HL-60/S4 (cell line): ENCODE data around the gene PKNOX2.

Source experiments
- in situ Hi-C: fragments of 300-500 bp; cut with MboI; formaldehyde crosslinking; loops from 2 replicates; pipeline ENCODE4 v1.14.3; 2022; ENCODE audit warnings: low sequenced_read_pairs

PKNOX2 gene

DNA sequence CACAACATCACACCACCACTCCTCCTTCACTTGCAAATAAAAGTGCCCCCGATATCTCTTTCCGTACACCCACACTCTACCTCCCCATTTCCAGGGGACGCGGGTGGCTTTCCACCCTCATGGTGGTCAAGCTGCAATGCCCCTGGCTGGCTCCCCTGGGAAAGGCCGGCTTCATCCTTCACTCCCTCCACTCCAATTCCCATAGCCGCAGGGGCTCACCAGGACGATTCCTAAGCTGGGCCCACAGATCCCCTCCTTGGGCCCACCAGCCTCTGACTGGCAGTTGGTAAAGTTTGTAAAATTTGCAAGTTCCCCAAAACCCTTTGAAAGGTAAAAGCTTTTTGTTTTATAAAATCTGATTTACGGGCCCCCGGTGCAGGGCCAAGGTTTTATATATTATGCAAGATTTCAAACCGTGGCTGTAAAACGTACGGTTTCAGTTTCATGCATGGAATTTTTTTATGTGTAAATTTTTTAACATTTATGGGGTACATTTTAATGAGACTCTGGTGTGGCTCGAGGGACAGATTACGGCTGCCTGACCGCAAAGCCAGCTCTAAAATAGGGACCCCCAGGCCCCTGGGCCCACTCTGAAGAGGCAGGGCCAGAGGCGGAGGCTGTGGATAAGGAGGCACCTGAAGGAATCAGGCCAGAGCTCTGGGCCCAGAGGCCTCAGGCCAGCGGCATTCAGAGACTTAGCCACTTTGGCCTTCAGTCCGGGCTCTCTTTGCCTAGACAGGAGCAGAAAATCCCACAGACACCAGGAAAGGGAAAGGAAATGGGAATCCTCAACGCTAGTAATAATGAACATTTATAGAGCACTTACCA is 225.0 kb downstream of the PKNOX2 start:
- in situ Hi-C loops, result no loop called here

DNA sequence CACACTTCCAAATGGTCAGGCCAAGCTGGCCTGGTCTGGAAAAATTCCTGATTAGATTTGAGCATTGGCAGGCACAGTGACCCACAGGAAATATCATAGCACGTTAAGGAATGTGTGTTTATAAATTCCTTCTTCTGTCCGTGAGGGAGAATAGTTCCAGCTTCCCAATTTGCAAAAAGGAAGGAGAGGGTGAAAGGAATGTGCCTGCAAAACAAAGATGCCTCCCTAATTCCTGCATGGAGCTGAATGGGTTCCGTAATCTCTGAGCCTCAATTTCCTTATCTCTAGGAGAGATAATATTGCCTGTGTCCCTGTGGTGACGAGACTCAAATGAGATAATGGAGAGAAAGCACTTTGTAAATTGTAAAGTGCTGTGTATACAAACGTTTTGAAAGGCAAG is 226.4 kb downstream of the PKNOX2 start:
- in situ Hi-C loops, result no loop called here

DNA sequence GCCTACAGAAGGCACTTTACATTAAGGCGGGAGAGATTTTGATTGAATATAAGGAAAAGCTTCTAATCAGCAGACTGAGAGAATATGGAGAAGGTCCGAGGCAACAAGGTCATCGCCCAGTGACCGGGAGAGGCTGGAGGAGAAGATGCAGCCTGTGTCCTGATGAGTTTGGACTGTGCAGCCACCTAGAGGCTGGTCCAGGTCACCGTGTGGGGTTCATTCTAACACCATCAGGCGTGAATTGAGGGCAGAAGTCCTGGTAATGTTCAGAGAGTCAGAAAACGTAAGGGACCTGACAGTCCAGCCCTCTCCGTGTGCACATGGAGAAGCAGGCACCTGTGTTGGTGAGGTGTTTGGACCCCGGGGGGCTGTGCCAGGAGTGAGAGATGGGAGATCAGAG is 228.8 kb downstream of the PKNOX2 start:
- in situ Hi-C loops, result no loop called here

DNA sequence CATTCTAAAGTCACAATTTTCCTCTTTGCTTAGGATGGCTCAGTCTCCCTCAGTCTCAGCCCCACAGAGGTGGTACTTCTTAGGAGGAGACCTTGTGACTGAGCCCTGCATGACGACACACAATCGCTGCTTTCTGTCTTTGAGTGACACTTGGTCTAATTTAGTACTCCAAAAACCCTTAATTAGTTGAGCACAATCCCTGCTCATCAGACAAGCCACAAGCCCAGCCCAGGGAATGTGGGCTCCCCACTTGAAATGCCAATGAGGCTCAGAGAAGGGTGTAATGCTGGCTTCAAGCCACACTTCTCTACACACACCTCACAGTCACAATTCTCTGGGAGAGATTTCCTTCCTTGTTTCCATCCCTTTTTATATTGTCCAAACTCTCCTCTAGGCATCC is 229.7 kb downstream of the PKNOX2 start:
- in situ Hi-C loops, result no loop called here

DNA sequence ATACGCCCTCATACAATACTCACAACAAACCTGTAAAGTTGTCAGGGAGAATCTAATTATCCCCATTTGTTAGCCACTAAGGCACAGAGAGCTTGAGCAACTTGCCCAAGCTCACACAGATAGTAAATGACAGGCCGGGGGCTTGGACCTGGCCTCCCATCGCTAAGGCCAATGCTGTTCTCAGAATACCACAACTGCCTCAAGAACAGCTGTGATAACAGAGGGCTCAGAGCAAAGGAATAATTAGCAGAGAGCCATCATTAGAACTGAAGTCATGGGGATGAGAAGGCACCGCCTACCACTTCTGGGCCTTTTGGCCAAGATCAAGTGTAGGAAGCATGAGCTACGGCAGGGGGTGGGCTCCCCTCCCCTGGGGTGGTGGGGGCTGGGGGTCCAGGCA is 232.9 kb downstream of the PKNOX2 start:
- in situ Hi-C loops, result no loop called here

DNA sequence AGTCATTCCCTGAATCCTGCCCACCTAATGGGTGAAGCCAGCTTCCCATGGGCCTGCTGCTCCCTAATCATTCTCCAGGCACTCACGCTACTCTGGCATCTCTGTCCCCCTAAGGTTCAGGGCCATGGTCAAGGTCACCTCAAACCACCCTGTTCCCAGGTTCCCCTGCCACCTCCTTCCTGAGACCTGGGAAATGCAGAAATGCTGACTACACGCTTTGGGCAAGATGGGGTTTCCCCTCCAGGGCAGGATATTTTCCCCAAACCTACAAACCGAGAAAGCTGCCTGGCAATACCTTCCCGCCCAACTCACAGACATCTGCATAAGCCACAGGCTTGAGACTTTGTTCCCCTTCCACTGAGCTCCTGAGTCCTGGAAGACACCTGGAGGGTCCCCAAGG is 233.9 kb downstream of the PKNOX2 start:
- in situ Hi-C loops, result no loop called here

DNA sequence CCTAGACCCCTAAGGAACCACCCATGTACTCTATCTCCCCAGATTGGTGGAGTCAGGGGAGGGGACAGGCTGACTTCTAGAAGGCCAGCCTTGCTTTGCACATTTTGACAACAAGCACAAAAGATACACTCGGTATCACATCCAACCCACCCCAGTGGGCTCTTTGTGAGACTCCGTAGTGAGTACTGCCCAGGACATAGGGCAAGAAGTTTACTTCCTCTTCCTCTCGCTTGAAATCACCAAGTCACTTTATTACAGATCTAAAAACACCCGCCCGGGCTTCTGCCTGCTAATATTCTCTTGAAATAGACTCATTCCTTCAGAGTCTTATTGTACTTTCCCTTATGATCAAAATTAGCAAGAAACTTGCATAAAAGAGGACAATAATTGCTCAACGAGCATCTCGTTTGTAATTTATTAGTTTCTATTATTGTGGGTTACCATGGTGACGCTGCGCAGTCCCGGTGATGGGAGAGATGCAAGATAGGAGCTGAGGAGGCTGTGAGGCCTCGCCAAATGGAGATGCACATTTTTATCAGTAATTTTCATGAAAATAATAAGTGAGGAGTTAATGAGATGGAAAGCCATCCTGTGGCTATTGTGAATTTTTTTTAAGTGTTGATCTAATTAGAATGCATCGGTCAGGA is 234.6 kb downstream of the PKNOX2 start:
- in situ Hi-C loops, result no loop called here

DNA sequence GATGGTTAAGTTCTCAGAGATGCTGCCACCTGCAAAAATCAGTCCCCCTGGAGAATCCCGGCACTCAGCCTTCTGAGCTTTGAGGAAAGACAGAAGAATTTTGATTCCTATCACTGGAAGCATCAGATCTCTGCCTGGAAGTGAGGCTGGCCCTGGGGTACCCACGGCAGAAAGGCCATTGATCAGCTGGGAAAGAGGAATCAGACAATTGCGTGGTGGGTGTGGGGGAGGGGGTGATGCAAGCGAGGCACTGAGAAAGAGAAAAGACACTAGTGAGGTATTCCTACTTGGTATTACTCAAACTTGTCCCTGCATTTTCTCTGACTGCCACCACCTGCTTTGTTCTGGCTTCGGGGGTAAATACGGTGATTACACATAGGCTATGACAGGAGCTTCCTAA is 235.4 kb downstream of the PKNOX2 start:
- in situ Hi-C loops, result no loop called here

DNA sequence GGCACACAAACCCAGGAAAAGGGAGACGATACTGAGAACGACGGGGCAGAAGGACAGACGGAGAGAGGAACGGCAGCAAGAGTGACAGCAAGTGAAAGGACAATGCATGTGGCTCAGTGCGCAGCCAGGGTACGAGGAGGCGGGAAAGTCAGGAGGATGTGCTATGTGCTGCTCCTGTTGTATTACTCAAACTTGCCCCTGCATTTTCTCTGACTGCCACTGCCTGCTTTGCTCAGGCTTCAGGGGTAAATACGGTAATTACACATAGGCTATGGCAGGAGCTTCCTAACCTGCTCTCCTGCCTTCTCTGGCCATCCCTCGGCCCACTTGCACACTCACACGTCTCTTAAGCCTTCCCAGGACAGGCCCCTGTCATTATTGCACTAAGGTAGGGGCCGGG is 236.7 kb downstream of the PKNOX2 start:
- in situ Hi-C loops, result no loop called here

DNA sequence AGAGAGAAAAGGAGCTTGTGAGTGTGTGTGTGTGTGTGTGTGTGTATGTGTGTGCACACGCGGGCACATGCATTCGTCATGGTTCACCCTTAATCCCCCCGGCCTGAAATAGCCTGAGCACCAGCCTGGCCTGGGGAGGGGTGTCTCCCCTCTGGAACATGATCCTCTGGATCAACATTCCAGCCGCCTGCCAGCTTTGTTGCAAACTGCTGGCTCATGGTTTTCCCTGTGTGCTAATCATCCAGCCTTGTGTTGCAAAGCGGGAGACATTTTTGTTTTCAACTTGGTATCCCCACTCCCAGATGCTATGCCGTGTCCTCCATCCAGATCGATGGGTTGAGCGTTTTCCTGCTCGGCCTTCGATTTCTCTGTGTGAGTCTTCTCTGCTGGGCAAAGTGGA is 237.2 kb downstream of the PKNOX2 start:
- in situ Hi-C loops, result no loop called here

DNA sequence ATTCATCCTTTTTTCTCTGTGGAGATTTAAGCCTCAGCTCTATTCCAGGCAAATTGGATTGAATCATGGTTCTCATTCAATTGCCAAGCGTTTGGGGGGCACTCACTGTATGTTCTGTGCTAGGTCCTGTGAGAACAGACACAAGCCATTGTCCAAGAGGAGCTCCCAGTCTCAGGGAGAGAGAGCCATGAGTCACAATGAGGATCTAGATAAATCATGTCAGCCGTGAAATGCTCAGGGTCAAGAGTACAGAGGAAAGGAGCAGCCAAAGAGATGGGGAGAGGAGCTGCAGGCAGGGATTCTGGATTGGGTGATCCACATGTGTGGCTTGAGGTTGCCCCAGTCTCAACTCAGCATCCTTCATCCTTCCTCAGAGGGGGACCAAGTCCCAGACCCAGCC is 237.9 kb downstream of the PKNOX2 start:
- in situ Hi-C loops, result no loop called here

DNA sequence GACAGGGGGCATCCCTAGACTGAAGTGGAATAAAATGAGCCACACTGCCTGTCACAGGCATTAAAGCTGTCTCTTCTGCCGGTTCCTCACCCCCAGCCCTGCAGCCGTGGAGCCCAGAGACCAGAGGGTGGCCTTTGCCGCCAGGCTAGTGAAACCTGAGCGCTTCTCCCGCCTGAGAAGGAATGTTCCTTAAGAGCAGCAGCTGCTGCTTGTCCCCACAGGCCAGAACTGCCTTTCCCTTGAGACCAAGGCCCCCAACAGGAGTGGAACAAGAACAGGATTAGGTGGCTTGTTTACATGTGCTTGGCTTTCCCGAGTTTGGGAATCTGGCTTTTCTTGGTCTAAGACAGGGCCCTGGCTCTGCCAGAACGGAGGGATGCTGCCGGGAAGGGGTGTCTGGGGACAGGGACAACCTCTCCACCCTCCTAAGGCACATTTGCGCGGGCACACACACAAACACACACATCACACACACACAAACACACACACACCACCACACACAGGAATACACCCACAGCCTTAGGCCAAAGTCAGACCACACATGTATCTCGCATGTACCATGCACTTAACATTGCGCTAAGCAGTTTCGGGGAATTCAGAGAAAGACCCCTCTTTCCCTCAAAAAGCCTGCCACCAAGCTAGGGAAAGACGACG is 239.7 kb downstream of the PKNOX2 start:
- in situ Hi-C loops, result no loop called here

DNA sequence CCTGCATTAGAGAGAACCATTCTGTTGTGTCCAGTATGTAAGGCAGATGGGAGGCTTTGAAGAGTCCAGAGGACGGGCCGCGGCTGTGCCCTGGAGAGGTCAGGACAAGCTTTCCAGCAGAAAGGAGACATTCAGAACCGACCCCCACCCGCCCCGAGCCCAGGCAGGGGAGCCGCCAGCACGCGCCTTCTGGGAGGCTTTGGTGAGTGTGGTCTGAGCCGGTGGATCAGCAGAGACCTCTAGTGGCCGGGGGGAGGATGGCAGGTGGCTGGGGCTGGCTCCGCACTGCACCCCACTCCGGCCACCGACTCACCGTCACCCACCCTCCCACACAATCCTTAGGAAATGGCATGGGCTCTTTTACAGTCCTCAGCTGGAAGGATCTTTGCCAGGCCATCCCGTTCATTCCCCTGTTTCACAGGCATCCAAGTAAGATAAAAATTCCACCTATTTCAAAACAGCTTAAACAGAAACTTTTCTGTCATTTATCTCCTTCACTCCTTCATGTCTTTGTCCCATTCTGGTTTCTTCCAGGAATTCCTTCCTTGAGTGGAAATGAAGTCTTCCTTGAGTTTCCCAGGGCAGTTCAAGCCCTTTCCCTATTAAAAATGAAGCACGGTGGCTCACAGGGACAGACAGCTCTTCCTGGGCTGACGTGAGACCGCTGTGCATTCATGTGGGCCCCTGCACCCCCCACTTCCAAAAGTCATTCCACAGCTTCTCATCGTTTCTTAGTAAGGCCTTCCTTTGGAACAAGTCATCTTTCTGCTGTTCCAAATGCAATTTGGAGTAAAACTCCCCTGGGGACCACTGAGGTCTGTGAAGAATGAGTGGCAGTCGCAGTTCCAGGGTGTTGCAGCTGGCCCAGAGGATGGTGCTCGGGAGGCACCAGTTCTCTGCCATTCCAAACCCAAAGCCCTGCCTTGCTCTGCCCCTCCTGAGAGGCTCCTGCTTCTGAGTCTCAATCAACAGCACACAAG is 240.6 kb downstream of the PKNOX2 start:
- in situ Hi-C loops, result no loop called here

DNA sequence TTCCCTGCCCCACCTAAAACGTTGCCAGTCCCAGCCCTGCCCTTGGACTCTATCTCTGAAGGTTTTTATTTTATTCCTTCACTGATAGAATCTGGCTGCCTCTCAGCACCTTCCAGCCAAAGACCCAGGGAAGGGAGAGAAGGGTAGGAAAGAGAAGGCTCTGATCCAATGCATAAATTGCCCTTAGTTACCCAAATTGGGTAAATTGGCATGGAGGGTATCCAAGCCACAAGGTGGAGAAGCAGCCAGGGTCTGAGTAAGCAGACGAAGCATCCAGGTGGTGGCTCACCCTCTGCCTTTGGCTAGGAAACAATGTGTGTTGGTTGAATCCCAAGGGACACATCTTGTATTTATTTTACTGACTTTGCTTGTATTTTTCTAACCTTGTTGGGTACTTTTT is 242.5 kb downstream of the PKNOX2 start:
- in situ Hi-C loops, result no loop called here

DNA sequence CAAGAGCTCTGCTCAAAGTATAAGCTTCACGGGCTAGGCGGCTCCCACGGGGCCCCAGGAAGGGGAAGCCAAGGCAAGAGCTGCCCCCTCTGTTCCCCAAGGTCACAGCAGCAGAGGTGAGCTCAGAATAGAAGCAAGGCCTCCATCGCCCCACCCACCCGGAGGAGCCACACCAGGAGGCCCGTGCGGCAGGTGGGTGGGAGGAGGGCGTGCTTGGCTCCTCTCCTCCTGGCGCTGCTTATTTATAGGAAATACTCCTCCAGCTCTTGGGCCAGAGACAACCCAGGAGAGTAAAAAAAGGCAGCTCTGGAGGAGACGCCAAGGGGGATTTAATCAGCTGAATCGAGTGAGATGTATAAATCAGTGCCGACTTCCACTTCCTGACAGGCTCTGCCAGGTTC is 243.8 kb downstream of the PKNOX2 start:
- in situ Hi-C loops, result no loop called here

DNA sequence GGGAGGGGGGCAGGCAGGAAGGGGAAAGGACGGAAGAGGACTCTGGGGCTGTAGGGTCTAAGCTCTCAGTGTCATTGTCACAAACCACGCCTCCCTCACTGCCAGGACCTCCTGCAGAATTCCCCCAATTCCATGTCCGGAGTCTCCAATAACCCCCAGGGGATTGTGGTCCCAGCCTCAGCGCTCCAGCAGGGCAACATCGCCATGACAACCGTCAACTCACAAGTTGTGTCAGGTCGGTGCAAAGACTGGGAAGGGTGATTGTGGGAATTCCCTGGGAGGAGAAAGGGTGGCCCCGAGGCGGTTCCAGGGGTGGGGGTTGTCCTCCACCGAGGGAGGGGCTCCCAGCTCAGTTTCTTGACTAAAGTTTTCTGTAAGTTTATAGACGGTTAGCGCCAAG is 245.5 kb downstream of the PKNOX2 start:
- in situ Hi-C loops, result no loop called here

DNA sequence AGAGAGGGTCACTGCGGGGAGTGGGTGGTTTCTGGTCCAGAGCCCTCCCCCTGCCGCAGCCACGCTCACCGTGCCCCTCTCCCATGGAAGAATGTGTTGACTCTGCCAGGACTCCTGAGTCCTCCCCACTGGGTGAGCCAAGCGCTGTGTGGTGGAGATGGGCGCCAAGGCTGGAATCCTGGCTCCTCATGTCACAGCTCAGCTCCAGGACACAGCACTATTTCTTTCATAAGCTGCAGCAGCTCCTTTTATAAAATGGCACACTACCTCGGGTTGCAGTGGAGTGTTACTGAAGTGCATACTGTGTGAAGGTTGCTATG is 247.6 kb downstream of the PKNOX2 start:
- in situ Hi-C loops, result no loop called here

DNA sequence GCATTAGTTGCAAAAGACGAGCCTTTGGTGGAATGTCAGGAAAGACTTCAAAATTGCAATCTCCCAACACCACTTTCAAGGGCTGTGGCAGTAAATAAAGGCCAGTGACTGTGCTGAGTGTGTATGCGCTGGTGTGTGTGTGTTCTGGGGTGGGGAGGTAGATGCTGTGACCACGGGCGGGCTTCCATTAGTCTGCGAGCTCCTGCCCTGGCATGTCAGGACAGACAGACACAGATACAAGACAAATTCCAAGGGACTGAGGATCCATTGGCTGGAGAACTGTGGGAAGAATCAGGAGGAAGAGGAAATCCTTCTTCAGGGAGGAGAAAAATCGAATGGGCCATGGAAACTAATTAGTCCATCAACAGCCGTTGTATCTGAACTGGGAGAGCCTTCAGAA is 248.0 kb downstream of the PKNOX2 start:
- in situ Hi-C loops, result no loop called here

DNA sequence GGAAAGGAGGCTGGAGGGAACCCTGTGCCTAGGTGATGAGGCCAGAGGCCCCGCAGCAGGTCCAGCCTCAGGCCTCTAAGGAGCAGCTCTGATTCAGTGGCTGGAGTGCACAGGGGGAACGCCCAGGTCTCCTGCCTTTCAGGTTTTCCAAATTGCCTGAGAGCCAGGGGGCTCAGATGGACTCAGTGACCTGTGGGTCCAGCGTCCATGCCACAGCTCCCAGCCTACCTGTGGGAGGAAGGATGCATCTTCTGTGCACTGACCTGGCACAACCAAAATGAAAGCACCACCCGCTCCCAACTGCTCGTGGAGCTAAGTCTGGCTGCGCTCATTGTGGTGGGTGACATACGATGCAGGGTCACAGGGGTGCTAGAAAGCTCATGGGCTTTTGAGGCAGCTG is 248.7 kb downstream of the PKNOX2 start:
- in situ Hi-C loops, result no loop called here

DNA sequence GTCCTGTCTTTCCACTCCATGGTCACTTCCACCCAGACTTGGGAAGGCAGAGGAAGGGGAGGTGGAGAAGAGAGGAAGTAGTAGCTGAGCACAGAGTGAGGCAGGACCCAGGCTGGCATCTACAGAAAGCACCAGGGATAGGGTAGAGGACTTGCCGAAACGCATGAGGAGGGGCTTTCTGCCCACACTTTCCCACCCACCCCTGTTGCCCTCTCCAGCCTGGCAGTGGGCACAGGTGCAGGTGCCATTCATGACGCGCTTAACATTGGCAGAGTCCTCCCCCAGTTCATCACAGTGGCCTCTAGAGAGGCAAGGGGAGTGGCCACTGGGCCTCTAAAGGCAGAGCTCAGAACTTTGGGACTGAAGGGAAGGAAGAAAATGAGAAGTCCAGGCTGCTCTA is 249.6 kb downstream of the PKNOX2 start:
- in situ Hi-C loops, result no loop called here
